NCI-H128 (cell line): ENCODE data around the gene HS3ST4.
"Not testable (repeated sequence)": the region's sequence is repeated elsewhere in the genome, so short reads cannot be mapped to it uniquely, and the experiment has no call there.

Source experiments
- DNase-seq: peaks from one replicate; lab custom pipeline; 2025; ENCODE audit not compliant: unreplicated experiment; lab: John Stamatoyannopoulos, UW

The HS3ST4 gene

DNA sequence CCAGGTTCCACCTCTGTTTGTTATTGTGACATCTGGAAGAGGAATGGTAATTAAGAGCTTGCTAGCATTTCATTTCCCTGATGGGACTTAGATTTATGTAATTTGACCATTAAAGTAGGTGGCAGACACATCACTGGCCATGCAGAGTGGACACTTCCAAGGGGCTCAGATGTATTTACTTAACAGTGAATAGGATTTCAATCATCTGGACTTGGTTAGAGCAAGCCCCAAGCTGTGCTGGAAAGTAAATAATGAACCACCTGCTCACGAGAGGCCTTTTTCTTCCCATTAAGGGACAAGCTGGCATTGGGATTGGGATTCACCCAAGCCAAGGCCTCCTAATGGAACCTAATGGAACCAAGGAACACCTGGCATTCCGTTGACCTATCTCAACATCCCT is 395.3 kb downstream of the HS3ST4 start:
- no peak for DNase-seq

DNA sequence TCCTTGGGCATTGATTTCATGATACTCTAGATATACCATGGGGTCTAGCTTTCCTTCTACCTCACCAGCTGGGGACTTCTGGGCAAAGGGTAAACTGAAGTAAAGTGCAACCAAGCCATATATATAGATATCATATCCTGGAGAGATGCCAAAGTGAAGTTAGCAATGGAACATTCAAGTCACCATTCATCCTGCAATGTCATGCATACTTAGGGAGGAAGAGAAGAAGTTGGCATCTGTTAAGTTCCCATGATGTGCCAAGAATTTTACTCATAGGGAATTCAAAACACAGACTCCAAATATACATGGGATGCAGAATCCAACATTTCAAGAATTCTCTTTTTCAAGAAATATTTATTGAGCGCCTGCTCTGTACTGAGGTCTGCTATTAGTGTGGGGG is 399.8 kb downstream of the HS3ST4 start:
- no peak for DNase-seq

DNA sequence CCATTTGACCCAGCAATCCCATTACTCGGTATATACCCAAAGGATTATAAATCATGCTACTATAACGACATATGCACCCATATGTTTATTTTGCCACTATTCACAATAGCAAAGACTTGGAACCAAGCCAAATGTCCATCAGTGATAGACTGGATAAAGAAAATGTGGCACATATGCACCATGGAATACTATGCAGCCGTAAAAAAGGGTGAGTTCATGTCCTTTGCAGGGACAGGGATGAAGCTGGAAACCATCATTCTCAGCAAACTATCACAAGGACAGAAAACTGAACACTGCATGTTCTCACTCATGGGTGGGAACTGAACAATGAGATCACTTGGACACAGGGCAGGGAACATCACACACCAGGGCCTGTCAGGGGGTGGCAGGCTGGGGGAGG is 406.4 kb downstream of the HS3ST4 start:
- not testable (repeated sequence) for DNase-seq

DNA sequence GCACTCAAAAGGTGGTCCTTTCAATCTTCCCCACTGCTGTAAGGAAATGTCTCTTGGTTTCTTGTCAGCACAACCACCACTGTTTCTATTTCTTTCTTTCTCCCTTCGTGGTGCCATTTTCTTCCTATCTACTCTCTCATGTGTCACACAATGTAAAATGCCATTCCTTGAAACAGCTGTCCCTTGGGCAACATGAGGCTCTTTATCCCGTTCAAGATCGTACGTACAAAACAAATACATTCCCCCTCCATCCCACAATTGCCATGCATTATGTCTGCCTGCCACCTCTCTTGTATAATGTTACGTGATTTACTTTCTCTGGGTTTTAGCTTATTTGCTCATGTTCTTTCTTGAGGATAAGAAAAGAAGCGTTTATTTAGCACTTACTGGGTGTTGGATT is 410.6 kb downstream of the HS3ST4 start:
- DNase-seq, result no peak

DNA sequence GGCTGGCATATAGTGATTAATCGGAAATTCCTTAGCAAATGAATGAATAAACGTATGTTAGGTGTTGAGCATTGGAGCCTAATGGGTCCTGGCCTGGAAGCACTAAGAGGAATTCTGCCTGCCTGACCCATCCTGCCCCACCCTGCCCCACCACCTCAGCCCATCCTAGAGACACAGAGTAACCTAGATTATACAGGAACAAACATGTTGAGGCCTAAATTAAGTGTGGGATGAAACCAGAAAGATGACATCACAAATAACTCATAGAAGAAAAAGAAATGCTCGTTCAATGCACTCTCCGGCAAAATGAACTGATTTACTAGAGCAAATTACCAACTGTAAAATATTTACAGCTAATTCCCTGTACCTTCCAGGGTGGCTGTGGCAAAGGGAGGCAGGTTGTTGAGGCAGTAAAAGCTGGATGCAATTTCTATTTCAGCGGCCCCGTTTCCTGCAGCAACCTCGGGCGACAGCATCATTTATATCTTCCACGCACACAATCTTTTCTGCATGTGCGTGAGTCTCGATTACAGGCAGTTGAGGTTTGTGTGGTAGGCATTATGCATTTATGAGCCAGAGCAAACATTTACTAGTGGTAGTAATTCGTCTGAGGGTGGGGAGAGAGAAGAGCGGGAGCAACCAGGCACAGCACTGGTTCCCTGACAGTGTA is 417.2 kb downstream of the HS3ST4 start:
- no peak for DNase-seq

DNA sequence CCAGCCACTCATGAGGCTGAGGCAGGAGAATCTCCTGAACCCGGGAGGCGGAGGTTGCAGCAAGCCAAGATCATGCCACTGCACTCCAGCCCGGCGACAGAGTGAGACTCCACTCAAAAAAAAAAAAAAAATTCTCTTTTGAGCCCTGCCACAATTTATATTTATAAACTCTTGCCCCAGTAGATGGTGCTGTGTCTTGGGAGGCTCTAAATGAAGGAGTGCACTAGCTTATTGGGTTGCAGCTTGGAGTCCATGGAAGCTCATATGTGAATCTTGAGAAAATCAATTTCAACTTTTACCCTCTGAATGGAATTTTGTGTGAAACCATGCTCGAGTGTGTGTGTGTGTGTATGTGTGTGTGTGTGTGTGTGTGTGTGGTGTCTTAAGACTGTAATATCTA is 420.1 kb downstream of the HS3ST4 start:
- no peak for DNase-seq

DNA sequence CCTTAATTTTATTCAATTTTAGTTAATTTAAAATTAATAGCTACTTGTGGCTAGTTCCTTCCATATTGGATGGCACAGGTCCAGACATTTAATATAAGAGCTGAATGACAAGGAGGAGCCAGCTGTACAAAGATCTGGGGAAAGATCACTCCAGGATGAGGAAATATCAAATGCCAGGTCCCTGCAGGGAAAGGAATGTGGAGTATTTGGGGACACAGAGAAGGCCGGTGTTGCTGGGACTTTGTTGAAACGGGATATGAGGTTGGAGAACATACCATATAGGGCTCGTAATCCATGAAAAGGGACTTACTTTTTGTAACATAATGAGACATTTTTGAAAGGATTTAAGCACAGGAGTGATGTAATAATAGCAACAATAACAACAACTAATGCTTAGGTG is 426.8 kb downstream of the HS3ST4 start:
- no peak for DNase-seq

DNA sequence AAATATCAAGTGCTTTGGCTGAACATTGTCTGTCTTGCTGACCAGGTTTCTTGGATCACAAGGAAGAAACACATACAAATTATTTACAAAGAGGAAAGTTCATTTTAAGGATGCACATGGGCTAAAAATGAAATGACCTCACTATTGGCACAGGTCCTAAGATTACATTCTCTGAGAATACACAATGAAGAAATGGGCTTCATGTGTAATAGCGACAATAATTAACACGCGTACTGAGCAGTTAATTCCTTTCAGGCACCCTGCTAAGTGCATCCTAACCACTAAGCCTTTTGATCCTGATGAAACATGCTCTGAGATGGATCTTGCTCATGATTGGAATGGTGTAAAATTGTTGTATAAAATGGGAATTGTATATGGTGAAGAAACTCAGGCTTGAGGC is 429.0 kb downstream of the HS3ST4 start:
- DNase-seq, result no peak

DNA sequence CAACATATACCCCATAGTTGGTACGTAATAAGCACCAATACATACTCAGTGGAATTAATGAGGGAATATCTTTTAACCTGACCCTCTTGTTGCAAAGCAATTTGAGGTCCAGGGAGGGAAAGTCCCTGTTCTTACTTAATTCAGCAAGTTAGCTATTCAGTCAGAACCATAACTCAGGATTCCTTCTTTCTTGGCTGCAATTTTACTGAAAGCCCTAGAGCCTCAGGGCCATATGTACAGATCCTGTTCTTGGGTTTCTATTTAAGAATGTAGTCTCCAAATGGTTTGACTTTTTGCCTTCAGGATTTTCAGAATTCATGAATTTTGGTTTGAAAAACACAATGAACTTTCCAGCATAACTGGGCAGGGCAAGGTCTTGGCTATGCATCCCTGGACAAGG is 436.5 kb downstream of the HS3ST4 start:
- no peak for DNase-seq

DNA sequence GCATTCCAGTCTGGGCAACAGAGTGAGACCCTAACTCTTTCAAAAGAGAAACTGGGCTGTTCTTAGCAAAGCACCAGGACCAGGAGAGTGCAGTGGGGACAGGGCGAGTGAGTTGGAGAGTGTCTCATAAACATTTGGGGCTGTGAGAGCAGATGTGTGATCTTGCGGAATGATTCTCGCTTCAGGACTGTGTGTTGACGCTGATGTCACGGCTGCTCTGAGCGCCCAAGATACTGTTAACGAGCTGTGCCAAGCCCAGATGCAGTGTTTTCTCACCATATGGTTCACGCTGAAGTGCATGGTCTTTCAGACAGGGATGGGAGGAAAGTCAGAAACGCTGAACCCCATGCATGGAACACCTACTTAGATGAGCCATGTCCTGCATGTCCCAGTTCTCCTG is 438.2 kb downstream of the HS3ST4 start:
- DNase-seq, result no peak

DNA sequence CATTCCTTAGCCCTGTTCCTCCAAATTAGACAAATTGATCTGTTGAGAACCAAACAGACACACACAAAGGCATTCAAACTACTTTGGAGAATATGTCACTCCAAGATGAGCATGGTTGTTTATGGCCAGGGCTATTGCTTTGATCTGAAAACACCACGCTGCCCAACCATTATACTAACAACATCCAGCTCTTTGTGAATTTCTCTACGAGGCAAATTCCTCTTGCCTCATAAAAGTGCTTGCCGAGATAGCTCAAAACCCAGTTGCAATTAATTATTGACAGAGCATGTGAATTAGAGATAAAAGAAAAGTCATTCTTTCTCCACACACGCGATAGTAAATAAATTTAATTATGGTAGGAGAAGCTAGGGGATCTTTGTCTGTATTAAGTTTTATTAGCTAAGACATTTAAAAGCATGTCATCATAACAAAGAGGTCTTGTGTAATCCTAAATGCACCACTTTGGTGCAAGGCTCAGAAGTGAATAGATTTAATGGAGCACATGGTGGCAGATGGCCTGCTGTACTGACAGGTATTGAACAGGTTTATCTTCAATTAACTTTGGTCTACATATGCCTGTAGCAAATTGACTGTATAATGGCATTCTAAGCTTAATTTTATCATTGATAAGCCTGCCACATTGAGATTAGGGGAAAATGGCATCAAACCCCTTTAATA is 441.8 kb downstream of the HS3ST4 start:
- no peak for DNase-seq

DNA sequence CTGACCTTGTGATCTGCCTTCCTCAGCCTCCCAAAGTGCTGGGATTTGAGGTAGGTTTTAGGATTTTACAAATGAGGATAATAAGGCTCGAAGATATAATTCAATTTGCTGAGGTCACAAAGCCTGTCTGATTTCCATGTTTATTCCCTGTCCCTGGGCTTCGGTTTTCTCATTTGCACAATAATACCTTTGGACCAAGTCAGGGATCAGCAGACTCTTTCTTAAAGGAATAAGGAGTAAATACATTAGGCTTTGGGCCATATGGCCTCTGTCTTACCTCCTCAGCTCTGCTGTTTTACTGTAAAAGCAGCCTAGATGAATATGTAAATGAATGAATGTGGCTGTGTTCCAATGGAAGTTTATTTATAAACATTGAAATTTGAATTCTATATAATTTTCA is 442.8 kb downstream of the HS3ST4 start:
- DNase-seq, result no peak

DNA sequence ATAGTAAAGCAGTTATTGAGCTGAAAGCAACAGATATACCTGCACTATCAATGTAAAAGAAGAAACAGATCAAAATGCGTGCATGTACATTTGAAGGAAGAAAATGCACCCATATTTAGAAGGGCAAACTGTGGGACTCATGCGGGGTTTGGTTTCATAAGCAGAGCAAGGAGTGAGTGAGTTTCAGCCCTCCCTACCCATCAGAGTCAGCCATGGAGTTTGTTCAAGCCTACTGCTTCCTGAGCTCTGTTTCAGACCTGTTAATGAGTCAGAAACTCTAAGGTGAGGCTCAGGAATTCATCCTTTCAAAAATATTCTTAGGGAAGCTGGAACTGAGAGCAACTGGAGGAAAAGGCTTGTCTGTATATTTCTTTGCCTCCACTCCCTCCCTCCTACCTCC is 446.2 kb downstream of the HS3ST4 start:
- DNase-seq, result no peak

DNA sequence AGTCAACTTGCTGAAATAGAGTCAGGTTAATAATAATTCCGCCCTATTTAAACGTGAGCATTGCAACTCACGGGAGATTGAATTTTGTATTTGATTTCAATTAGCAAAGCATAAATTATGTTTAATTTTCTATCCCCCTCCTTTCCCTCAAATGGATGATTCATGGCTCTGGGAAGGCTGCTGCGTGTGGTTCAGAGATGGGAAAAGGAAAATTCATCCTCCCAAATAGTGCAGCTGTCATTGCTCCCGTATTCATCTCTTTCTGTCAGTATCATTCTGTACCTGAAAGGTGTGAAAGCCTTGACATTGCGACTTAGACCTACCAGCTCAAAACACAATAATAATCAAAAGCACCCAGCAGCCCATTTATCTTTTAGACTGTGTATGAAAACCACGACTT is 447.3 kb downstream of the HS3ST4 start:
- no peak for DNase-seq

DNA sequence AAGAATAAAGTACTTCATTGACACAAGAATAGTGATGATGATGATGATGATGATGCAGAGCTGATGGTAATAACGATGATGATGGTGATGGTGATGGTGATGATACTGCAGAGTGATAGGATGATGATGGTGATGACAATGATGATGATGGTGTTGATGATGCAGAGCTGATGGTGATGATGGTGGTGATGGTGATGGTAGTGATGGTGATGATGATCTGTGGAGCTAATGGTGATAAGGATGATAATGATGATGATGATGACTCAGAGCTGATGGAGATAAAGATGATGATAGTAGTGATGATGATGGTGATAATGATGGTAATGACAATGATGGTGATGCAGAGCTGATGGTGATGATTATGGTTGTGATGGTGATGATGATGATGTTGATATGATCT is 448.1 kb downstream of the HS3ST4 start:
- DNase-seq, result no peak

DNA sequence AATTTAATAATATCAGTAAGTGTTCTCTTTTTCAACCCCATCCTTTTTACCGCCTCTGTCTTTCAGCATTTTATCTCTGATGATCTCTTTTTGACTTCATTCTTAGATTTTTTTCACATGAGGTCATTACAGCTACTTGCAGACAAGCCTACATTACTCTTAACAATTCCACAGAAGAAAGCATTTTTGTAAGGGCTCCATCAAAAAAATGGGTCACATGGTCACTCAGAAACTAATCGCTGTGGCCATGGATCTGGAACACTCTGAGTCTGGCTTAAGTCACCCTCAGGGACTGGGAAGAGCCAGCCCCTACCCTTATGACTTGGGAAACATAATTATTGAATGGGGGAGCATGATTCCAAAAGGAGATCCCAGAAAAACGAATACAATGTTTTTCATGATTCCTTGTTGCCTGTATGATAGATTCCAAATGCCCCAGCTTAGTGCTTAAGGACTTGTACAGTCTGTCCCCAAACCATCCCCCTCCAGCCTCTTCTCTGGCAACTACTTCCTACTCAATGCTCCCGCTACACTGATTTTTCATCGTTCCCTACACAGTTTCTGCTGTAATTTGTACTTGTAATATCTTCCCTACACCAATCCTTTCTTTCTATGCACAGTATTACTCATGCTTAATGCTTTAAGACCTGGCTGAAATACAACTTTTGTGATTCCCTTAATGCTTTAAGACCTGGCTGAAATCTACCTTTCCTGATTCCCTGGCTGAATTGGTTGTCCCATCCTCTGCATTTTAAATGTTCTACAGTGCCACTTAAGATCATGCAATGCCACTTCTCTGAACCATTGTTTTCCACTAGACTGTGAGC is 457.8 kb downstream of the HS3ST4 start:
- no peak for DNase-seq

DNA sequence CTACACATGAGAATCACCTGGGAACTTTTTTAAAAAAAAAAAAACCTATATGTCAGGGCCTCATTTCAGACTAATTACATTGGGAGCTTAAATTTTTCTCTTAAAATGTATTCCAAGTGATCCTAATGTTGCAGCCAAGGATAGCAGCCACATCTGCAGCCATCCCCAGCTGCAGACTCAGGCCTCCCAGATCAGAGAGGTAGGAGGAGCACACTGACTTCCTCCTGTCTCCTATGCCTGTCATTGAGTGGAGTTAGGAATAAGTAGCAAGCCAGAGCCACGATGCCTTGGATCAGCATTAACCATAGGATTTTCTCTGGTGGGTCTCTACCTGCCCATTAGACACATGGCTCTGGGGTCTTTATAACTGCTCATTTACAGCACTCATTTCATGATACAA is 463.5 kb downstream of the HS3ST4 start:
- no peak for DNase-seq

DNA sequence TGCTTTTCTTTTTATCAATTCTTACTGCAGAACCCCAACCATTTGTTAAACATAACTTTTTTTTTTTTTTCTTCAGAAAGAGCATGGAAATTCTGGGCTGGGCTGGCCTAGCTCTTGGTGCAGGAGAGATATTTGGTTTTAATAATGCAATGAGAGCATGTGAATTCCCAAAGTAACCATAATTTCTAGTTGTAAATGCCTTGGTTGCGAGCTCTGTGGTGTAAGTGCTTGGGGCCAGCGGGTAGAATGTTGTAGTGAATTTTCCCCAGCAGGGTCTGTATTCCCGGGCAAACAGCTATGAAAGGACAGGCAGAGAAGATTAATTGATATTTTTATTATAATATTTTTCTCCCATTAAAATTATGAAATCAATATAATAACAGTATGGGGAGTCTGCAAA is 465.6 kb downstream of the HS3ST4 start:
- DNase-seq, result no peak

DNA sequence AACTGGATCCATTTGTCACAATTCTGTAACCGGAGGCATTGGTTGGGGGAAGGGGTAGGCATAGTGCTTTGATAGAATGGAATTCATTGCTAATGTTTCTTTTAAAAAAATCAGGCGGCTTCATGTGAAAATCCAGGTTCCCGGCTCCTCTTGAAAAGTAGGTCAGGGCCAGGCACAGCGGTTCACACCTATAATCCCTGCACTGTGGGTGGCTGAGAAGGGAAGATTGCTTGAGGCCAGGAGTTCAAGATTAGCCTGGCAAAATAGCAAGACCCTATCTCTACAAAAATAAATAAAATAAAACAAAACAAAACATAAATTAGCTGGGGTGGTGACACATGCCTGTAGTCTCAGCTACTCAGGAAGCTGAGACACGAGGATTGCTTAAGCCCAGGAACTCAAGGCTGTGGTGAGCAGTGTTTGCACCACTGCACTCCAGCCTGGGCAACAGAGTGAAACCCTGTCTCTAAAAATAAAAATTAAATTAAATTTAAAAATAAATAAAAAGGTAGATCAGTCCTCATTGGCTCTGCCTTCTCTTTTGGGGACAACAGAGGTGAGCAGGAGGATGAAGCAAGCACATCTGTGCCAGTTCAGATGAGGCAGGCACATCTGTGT is 466.5 kb downstream of the HS3ST4 start:
- DNase-seq, result no peak

DNA sequence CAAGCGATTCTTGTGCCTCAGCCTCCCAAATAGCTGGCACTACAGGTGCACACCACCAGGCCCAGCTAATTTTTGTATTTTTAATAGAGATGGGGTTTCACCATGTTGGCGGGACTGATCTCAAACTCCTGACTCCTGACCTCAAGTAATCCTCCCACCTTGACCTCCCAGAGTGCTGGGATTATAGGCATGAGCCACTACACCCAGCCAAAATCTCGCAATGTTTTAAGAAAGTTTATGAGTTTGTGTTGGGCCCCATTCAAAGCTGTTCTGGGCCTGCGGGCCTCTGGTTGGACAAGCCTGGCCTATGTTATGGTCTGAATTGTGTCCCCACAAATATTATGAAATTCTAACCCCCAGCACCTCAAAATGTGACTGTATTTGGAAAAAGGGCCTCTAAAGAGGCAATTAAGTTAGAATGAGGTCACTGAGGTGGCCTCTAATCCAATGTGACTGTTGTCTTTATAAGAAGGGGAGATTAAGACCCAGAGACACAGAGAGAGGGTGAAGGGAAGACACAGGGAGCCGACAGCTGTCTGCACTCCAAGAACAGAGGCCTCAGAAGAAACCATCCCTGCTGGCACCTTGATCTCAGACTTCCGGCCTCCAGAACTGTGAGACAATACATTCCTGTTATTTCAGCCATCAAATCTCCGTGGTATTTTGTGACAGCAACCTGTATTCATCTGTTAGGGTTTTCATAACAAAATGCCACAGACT is 469.9 kb downstream of the HS3ST4 start:
- no peak for DNase-seq

DNA sequence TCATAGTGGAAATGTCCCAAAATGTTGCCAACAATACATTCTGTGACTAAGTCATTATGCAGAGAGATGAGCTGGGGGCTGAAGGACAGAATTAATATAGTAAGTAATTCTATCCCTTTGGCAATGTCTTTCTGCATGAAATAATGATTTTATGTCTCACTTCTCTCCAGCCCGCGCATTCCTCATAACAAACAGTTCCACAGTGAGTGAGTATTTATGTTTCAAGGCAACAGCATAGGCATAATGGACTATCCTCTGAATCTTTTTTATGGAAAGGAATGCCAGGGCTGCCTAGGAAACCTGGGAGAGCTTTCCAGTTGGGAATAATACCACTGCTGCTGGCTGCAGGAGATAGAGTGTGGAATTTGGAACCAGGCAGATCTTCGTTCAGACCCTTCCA is 477.7 kb downstream of the HS3ST4 start:
- no peak for DNase-seq
